ENCODE measurements around the gene PSMB7.

GRCh38 chr9:124437086-124437485, 21.8 kb upstream of the PSMB7 start:
- TF ChIP-seq SAP30 (IDR thresholded peaks at IDR 0.05; ENCODE audit: insufficient read depth, insufficient replicate concordance, low read length) (no peak), CTCF (IDR thresholded peaks at IDR 0.05; ENCODE audit: control extremely low read depth in 1 of 3, insufficient read depth in 1 of 3, low read depth in 1 of 3, low read length in 3 of 3) (no peak), NRF1 (IDR thresholded peaks at IDR 0.05; ENCODE audit: low read depth, low read length) (no peak), RAD21 (IDR thresholded peaks at IDR 0.05 in 1 of 2, conservative IDR thresholded peaks at IDR 0.05 in 1 of 2; ENCODE audit: low read depth in 2 of 2, low read length in 2 of 2) (no peak), MAX (IDR thresholded peaks at IDR 0.05) (no peak)

Measured in H1 (cell line).